ENCODE data around the gene CEPT1. TPM values are rescaled to one million over a fixed set of nuclear protein-coding genes. Genes with fewer than 3 reads are reported as not detected.
A peak's percentile ranks its signal among the peaks of the same experiment; 100 is the strongest.

The CEPT1 gene
- total RNA-seq, 1 donor, result 59.2 TPM

DNA sequence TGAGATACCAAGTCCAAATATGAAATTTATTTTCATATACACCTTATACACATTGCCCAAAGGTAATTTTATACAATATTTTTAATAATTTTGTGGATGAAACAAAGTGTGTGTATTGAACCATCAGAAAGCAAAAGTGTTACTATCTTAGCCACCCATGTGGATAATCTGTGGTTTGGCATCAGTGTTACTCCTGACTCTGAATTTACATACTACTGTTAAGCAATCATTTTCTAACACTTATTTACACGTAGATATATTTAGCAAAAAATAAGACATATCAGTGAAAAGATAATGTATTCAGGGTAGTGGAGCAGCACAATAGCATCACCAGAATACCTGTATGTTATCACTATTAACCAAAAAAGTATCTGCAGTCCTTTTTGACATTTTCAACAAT, 36.7 kb downstream of the CEPT1 start:
- TF ChIP-seq, protein P1, sequence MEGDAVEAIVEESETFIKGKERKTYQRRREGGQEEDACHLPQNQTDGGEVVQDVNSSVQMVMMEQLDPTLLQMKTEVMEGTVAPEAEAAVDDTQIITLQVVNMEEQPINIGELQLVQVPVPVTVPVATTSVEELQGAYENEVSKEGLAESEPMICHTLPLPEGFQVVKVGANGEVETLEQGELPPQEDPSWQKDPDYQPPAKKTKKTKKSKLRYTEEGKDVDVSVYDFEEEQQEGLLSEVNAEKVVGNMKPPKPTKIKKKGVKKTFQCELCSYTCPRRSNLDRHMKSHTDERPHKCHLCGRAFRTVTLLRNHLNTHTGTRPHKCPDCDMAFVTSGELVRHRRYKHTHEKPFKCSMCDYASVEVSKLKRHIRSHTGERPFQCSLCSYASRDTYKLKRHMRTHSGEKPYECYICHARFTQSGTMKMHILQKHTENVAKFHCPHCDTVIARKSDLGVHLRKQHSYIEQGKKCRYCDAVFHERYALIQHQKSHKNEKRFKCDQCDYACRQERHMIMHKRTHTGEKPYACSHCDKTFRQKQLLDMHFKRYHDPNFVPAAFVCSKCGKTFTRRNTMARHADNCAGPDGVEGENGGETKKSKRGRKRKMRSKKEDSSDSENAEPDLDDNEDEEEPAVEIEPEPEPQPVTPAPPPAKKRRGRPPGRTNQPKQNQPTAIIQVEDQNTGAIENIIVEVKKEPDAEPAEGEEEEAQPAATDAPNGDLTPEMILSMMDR (IDR thresholded peaks at IDR 0.05; ENCODE audit: insufficient read depth, low read depth, low read length), result no peak
- DNase-seq (ENCODE audit: low read depth), result no peak
- H3K4me3 ChIP-seq (ENCODE audit: low read depth, low read length), result no peak overlapping the region

DNA sequence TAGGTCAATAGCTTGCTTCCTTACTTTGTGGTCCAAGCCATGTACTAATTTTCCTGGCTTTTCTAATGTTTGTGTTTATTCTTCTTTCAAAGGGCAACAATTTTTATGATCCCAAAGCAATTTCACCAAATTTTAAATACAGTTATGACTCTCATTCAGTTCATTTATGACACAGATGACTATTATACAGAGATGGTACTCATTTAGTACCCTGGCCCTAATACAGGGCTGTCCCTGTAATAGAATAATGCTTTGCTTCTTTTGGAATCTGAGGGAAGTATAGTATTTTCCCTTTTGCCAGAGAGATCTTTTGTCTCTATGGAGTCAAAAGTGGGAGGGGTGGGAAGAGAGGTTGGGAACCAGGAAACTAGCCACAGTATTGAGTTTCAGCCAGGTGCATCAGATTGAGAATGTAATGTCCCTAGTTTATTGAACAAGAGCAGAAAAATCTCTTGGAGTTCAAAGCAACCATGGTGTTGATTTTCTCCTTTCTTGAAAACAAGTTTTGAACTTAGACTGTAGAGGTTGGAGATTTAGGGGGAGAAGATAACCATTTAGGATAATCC, 40.0 kb downstream of the CEPT1 start:
- no peak overlapping the region for H3K4me3 ChIP-seq (ENCODE audit: low read depth, low read length)
- DNase-seq (ENCODE audit: low read depth), result no peak
- TF ChIP-seq, protein P1 (IDR thresholded peaks at IDR 0.05; ENCODE audit: insufficient read depth, low read depth, low read length), result no peak

DNA sequence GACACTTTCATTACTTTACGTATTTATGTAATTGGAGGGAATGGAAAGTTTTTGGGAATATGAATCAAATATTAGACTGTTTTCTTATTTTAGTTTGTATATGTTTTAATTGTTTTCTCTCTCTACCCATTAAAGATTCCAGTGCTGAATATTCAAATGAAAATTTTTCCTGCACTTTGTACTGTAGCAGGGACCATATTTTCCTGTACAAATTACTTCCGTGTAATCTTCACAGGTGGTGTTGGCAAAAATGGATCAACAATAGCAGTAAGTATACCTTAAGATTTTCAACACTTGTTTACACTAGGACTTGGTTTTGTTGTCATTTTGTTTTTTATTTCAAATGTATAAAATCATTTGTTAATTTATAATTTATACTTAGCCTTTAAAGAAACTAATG, 42.0 kb downstream of the CEPT1 start:
- H3K4me3 ChIP-seq (ENCODE audit: low read depth, low read length), result no peak overlapping the region
- DNase-seq (ENCODE audit: low read depth), result no peak
- TF ChIP-seq, protein P1 (IDR thresholded peaks at IDR 0.05; ENCODE audit: insufficient read depth, low read depth, low read length), result no peak

DNA sequence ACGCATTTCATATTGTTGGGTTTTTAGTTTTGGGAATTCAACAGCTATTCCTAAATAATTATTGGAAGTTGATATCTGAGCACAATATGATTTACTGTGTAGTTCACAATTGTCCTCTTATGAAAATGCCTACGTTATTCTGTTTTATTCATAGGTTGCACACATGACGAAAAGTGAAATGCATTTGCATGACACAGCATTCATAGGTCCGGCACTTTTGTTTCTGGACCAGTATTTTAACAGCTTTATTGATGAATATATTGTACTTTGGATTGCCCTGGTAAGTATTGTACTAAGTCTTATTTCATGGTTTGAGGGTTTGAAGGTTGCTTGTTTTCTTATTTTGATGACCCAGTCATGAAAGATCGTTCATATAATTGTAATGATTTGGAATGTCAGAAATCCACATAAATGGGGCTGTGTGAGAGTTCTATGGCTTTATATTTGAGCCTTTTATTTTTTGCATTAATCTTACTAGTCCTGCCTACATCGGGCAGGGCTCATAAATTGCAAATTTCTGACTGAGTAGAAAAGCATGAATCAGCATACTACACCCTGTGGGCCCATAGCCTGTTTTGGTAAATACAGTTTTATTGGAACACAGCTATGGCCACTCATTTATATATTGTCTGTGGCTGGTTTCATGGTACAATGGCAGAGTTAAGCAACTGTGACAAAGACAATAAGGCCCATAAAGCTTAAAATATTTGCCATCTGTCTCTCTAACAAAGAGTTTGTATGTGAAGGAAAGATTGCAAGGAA, 43.5 kb downstream of the CEPT1 start:
- no peak overlapping the region for H3K4me3 ChIP-seq (ENCODE audit: low read depth, low read length)
- TF ChIP-seq, protein P1 (IDR thresholded peaks at IDR 0.05; ENCODE audit: insufficient read depth, low read depth, low read length), result no peak
- no peak for DNase-seq (ENCODE audit: low read depth)

DNA sequence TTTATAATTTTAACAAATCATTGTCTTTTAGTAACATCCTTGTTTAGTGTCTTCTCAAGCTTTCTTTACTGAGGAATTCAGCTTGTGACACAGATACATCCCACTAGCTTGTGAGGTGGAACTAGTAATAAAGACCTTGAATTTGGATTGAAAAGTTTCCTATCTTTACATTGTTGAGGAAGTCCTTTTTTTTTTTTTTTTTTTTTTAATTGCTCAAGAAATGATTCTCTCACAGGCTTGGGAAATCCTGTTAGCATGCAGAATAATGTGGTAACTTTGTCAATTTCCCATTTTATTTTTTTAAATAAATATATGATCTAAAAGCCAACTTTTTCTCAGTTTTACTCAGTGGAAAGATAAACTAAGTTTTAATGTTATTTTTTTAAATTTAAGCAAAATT, 44.6 kb downstream of the CEPT1 start:
- TF ChIP-seq, protein P1 (IDR thresholded peaks at IDR 0.05; ENCODE audit: insufficient read depth, low read depth, low read length), result no peak
- DNase-seq (ENCODE audit: low read depth), result no peak
- no peak overlapping the region for H3K4me3 ChIP-seq (ENCODE audit: low read depth, low read length)

DNA sequence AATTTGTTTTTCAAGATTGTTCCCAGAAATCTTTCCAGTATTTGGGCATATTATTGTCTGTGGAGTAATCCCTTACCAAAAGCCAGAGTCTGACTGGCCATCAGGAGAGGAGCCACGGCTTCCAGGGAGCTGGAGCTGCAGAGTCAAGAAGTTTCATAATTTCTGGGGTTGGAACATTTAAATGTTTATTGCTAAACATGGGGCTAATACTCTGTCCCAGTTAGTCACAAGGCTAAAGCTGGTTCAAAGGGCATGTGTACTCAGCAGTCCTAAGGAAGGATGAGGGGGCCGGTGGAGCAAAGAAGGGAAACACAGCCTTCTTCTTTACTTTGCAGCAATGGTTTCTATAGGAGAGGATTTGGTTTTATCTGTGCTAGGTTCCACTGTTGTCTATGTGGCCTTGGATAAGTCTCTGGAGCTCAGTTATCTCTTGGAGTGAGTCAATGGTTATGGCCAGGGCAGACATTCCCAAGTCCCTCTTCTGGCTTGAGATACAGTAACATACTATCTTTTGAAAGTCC, 51.0 kb downstream of the CEPT1 start:
- TF ChIP-seq, protein P1 (IDR thresholded peaks at IDR 0.05; ENCODE audit: insufficient read depth, low read depth, low read length), result no peak
- H3K4me3 ChIP-seq (ENCODE audit: low read depth, low read length), result no peak overlapping the region
- DNase-seq (ENCODE audit: low read depth), result peak; percentile 63
